Cardiac fibroblast (primary cell): ENCODE results near the gene TIMP1.

ENCODE experiments used
- DNase-seq, 2 donors: peaks; one replicate each; pipeline versions ENCODE4 v3.0.0 to v3.0.0-alpha.2; 2010; ENCODE audit warnings: low read depth in 2 of 2
- H3K4me3 ChIP-seq, 2 donors: replicated peaks in 1 of 2; 1 replicate in 1 of 2; 2 replicates in 1 of 2; pipeline ENCODE4 v1.5.1; 2011; ENCODE audit warnings: low read depth in 2 of 2, low read length in 2 of 2, mild to moderate bottlenecking in 2 of 2, moderate library complexity in 1 of 2
- CTCF ChIP-seq: IDR thresholded peaks from one replicate; pipeline ENCODE4 v1.5.1; 2011; ENCODE audit warnings: low read depth, mild to moderate bottlenecking, low read length, inconsistent platforms

Gene TIMP1

GRCh38 chrX:47573341-47574075 is 8.7 kb upstream of the TIMP1 start:
- DNase-seq = peak; percentile 39 to 86
- peak overlapping the region; percentile 15 to 18 for H3K4me3 ChIP-seq
- TF ChIP-seq CTCF = no peak

DNA sequence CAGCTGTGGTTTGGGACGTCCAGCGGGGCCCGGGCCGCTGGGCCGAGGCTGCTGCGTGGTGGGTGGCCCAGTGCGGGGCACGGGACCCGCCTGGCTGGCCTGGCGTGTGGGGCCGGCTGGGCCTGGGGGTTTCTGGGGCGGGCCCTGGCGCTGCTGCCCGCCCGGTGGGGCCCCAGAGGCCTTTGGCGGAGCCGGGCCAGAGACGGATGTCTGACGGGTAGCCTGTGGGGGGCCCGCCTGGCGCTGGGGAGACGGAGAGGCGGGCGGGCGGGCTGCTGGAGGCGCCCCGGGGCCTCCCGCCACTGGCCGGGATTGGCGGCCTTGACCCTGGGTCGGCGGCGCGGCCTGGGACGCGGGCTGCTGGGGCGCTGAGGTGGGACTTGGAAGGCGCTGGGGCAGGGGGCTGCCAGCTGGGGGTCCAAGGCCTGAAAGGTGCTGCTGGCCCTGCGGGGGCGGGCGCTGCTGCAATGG is 8.1 kb upstream of the TIMP1 start:
- H3K4me3 ChIP-seq = no peak overlapping the region
- TF ChIP-seq CTCF = no peak
- DNase-seq = no peak

- H3K4me3 ChIP-seq = no peak overlapping the region
- TF ChIP-seq CTCF = no peak
- DNase-seq = no peak
Measured at GRCh38 chrX:47574547-47575301, 7.5 kb upstream of the TIMP1 start.

GRCh38 chrX:47576021-47576898 is 6.0 kb upstream of the TIMP1 start:
- H3K4me3 ChIP-seq = no peak overlapping the region
- no peak for TF ChIP-seq CTCF
- no peak for DNase-seq

DNA sequence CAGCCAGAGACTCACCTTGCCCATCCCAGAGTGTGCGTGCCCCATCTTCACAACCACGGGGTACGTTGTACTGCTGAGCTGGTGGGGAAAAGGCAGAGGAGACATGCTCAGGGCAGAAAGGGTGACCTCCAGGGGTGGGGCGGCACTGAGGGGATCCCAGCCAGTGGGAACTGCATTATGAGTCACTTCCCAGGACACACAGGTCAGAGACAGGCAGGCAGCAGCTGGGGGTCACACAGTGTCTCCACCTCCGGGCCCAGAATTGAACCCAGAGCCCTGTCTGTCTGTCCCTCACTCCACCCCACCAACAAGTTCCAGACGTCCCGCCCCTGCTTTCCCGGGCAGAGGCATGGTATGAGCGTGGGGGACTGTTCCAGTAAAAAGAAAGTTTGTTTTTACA is 4.8 kb upstream of the TIMP1 start:
- DNase-seq = peak in 1 of 2 donors; percentile 52
- no peak for TF ChIP-seq CTCF
- H3K4me3 ChIP-seq = no peak overlapping the region

- H3K4me3 ChIP-seq = no peak overlapping the region
- DNase-seq = no peak
- TF ChIP-seq CTCF = no peak
Measured at GRCh38 chrX:47577901-47578300, 4.3 kb upstream of the TIMP1 start.
